Prostate gland (tissue), 2 donors: ENCODE results near the gene ELP1.

Source experiments
- CTCF ChIP-seq, 4 experiments: fragments of 200-600 bp in 2 of 4; fragments of 450-650 bp in 2 of 4; sonication (generic) in 2 of 4; IDR thresholded peaks; 1 replicate in 3 of 4; 2 replicates in 1 of 4; pipeline ENCODE4 v1.5.1; 2016 to 2019; ENCODE audit warnings: antibody characterized with exemption in 4 of 4, mild to moderate bottlenecking in 2 of 4, moderate library complexity in 2 of 4
- POLR2AphosphoS5 ChIP-seq: sonication (generic); formaldehyde crosslinking; IDR thresholded peaks from one replicate; pipeline ENCODE4 v1.6.1; 2017; ENCODE audit warnings: antibody characterized with exemption

- TF ChIP-seq CTCF (IDR thresholded peaks at IDR 0.05) (no peak), POLR2AphosphoS5 (no peak)
Measured at GRCh38 chr9:108956631-108957026, 22.7 kb upstream of the ELP1 start.
